Progenitor cell of endocrine pancreas (in vitro differentiated cells): ENCODE results near the gene GAL3ST3. TPM values are rescaled to one million over a fixed set of nuclear protein-coding genes. Genes with fewer than 3 reads are reported as not detected.

Source experiments
- DNase-seq: peaks from one replicate; pipeline ENCODE4 v3.0.0; 2021; ENCODE audit warnings: low spot score; ENCODE audit not compliant: unreplicated experiment
- H3K27ac Mint-ChIP-seq: 2 replicates; pipeline ENCODE4 v1.8.0; 2021; ENCODE audit warnings: mild to moderate bottlenecking, moderate library complexity, mixed read lengths
- H3K27me3 Mint-ChIP-seq: 2 replicates; pipeline ENCODE4 v1.8.0; 2021; ENCODE audit warnings: mixed read lengths
- H3K36me3 Mint-ChIP-seq: 2 replicates; pipeline ENCODE4 v1.8.0; 2022; ENCODE audit warnings: mixed read lengths; ENCODE audit not compliant: insufficient read depth
- H3K4me1 Mint-ChIP-seq: 2 replicates; pipeline ENCODE4 v1.8.0; 2021; ENCODE audit warnings: low read depth, mixed read lengths
- H3K4me3 Mint-ChIP-seq: 2 replicates; pipeline ENCODE4 v1.8.0; 2021; ENCODE audit warnings: low read depth, mild to moderate bottlenecking, moderate library complexity, mixed read lengths
- H3K9me3 Mint-ChIP-seq: 2 replicates; pipeline ENCODE4 v1.8.0; 2021; ENCODE audit warnings: low read depth, mixed read lengths
- CTCF ChIP-seq: fragments of 200-600 bp; sonication (generic); IDR thresholded peaks from one replicate; pipeline ENCODE4 v1.5.0; 2021; ENCODE audit warnings: antibody characterized with exemption, mild to moderate bottlenecking; ENCODE audit not compliant: unreplicated experiment
- total RNA-seq: library from RNA; stranded (reverse); gene quantifications from 2 replicates; pipeline ENCODE4 v1.2.1, GENCODE V29; 2021

Gene GAL3ST3
- total RNA-seq, 1 donor from 2014 or later, result 3.9 TPM

- no peaks in the 10 kb centered on the region for H3K27me3 Mint-ChIP-seq
- no peaks in the 10 kb centered on the region for H3K36me3 Mint-ChIP-seq
- no peak for DNase-seq
- H3K4me1 Mint-ChIP-seq, result peaks cover 5% of the 10 kb centered on the region
- H3K4me3 Mint-ChIP-seq, result no peak overlapping the region
- no peak for TF ChIP-seq CTCF
- H3K9me3 Mint-ChIP-seq, result peaks cover under 1% of the 10 kb centered on the region
- no peak overlapping the region for H3K27ac Mint-ChIP-seq
Measured at GRCh38 chr11:66042227-66042995, 6.5 kb downstream of the GAL3ST3 start.

GRCh38 chr11:66039765-66040164, 9.2 kb downstream of the GAL3ST3 start:
- Mint-ChIP-seq H3K9me3 (peaks cover 5% of the 10 kb centered on the region), H3K27ac (no peak overlapping the region), H3K36me3 (no peaks in the 10 kb centered on the region), H3K4me3 (no peak overlapping the region), H3K27me3 (peaks cover 4% of the 10 kb centered on the region), H3K4me1 (peaks cover 2% of the 10 kb centered on the region)
- DNase-seq, result no peak
- TF ChIP-seq CTCF, result no peak

- Mint-ChIP-seq H3K4me3 (no peak overlapping the region), H3K4me1 (no peaks in the 10 kb centered on the region), H3K27me3 (peaks cover 7% of the 10 kb centered on the region), H3K36me3 (no peaks in the 10 kb centered on the region), H3K9me3 (peaks cover 5% of the 10 kb centered on the region), H3K27ac (no peak overlapping the region)
- no peak for DNase-seq
- no peak for TF ChIP-seq CTCF
Measured at GRCh38 chr11:66037327-66037726, 11.6 kb downstream of the GAL3ST3 start.

- no peak for DNase-seq
- no peak for TF ChIP-seq CTCF
- H3K4me3 Mint-ChIP-seq, result no peak overlapping the region
- peaks cover 7% of the 10 kb centered on the region for H3K27me3 Mint-ChIP-seq
- H3K4me1 Mint-ChIP-seq, result no peaks in the 10 kb centered on the region
- H3K36me3 Mint-ChIP-seq, result no peaks in the 10 kb centered on the region
- peaks cover 5% of the 10 kb centered on the region for H3K9me3 Mint-ChIP-seq
- H3K27ac Mint-ChIP-seq, result no peak overlapping the region
Measured at GRCh38 chr11:66036334-66036710, 12.6 kb downstream of the GAL3ST3 start.

- Mint-ChIP-seq H3K4me1 (no peaks in the 10 kb centered on the region), H3K9me3 (peaks cover 5% of the 10 kb centered on the region), H3K36me3 (no peaks in the 10 kb centered on the region), H3K4me3 (no peak overlapping the region), H3K27me3 (peaks cover 7% of the 10 kb centered on the region), H3K27ac (no peak overlapping the region)
- TF ChIP-seq CTCF, result no peak
- no peak for DNase-seq
Measured at GRCh38 chr11:66035653-66036333, 13.2 kb downstream of the GAL3ST3 start.
